NCI-H1105 (cell line): ENCODE data around the gene ST3GAL2.
"Not testable (repeated sequence)": the region's sequence is repeated elsewhere in the genome, so short reads cannot be mapped to it uniquely, and the experiment has no call there.

Source experiments
- DNase-seq: peaks from one replicate; lab custom pipeline; 2025; lab: John Stamatoyannopoulos, UW

The ST3GAL2 gene

DNA sequence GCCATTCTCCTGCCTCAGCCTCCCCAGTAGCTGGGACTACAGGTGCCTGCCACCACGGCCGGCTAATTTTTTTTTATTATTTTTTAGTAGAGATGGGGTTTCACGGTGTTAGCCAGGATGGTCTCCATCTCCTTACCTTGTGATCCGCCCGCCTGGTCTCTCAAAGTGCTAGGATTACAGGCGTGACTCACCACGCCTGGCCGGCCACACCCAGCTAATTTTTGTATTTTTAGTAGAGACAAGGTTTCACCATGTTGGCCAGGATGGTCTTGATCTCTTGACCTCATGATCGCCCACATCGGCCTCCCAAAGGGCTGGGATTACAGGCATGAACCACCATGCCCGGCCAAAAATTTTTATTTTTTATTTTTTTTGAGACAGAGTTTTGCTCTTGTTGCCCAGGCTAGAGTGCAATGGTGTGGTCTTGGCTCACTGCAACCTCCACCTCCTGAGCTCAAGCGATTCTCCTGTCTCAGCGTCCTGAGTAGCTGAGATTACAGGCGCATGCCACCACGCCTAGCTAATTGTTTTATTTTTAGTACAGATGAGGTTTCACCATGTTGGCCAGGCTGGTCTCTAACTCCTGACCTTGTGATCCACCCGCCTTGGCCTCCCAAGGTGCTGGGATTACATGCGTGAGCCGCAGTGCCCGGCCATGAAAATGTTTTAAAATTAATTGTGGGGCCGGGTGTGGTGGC lies 52.5 kb downstream of the ST3GAL2 start:
- DNase-seq, result not testable (repeated sequence)

DNA sequence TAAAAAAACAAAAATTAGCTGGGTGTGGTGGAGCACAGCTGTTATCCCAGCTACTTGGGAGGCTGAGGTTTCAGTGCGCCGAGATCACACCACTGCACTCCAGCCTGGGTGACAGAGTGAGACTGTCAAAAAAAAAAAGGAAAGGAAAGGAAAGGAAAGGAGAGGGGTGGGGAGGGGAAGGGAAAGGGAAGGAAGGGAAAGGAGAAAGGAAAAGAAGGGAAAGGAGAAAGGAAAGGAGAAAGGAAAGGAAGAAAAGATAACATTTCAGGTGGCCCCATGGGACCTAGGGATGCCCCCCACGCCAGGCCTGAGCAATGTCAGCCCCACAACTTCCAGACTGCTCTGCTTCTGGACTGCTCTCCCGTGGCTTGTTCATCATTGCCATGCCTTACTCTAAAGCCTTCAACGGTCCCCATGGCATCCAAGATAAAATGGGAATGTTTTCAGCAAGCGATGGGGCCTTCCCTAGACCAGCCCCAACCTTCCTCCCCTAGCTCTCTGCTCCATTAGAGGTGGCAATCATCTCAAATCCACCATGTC lies 55.4 kb downstream of the ST3GAL2 start:
- DNase-seq, result no peak

DNA sequence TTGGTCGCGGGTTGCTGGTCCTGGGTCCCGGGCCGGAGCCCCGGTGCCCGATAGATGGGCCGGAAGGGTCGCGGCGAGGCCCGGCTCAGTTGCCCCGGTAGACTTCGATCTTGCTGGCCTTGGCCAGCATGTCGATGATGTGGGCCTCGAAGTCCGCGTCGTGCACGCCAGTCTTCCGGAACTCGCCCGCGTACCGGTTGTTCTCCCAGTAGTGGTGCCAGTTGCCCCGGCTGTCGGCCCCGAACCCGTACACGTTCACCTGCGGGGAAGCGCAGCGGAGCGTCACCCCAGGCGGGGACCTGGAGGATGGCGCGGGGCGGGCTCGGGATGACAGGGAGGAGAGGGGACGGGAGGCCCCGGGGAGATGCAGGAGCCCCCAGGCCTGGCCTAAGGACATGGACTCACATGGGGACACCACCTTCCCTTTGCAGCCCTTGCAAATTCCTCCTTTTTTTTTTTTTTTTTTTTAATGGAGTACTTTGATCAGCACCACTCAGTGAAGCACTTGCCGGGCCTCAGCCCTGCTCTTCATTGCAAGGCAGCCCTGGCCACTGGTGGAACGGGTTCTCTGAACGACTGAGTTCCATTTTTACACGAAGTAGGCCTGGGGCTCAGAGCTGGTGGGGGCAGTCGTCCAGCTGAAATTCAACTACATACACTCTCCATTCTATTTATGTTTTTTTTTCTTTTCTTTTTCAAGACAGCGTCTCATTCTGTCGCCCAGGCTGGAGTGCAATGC lies 57.1 kb downstream of the ST3GAL2 start:
- no peak for DNase-seq

- peak; percentile 91 for DNase-seq
Measured at GRCh38 chr16:70380919-70381603, 57.8 kb downstream of the ST3GAL2 start.

DNA sequence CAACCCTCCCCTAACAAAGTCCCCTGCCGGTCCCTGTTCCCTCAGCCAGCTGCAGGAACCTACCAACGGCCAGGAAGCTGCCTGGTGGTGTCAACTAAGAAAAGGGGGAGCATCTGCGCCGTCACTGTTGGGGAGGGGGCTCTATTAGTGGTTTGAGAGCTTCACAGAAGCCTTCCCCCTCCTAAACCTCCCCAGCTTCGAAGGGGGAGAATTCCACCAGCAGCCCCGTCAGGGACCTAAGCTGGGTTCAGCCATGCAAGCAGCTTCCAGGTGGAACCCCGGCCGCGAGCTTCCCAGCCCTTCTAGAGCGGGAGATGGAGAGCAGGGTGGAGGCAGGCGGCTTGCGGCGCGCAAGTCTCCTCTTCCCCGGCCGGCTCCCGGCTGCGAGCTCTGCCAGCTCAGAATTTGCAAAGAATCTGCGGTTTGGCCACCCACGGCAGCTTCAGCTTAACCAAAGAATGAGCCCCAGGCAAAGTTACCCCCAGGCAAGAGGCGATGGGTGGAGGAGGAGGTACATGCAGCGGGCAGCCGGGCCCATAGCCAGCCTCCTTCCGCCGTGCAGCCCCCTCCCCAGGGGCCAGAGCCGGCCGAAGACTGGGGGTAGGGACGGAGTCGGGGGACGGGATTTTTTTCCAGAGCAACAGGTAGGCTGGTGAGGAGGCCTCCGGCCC lies 58.5 kb downstream of the ST3GAL2 start:
- DNase-seq, result no peak

DNA sequence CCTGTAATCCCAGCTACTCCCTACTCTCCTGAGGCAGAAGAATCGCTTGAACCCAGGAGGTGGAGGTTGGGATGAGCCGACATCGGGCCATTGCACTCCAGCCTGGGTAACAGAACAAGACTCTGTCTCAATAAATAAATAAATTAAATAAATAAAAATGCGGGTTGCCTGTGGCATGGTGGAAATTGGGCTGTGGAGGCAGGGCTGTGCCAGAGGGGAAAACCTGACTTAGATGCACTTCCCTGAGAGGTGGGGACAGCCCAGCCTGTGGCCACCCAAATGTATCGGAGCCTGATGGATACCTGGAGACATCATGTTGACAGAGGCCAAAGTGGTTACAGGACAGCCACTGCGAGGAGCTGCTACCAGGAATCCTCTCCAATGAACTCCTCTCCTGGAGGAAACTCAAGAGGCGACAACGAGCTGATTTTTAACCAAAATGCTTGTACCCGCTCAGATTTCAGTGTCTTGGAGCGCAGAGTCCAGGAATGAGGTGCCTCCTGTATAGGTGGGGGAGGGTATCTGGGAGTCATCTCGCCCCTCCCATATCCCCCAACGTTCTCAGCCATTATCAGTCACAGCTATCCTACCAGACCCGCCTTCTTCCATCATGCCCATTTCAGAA lies 59.9 kb downstream of the ST3GAL2 start:
- DNase-seq, result no peak

DNA sequence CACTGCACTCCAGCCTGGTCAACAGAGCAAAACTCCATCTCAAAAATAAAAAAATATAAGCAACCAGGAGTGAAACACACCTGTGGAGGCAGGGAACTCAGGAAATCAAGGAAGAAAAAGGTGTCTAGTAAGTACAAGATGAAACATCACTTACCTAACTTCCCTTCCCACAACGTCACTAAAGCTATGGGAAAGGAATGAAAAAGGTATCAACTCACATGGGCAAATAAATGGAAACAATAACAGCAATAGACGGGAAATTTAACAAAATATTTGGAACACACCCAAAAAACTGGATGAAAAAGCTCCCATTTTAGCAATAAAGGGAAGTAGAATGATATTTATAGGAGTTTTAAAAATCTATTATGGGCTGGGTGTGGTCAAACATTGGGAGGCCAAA lies 61.1 kb downstream of the ST3GAL2 start:
- no peak for DNase-seq

GRCh38 chr16:70375636-70376611 lies 63.0 kb downstream of the ST3GAL2 start:
- DNase-seq, result no peak

GRCh38 chr16:70374213-70374612 lies 64.7 kb downstream of the ST3GAL2 start:
- no peak for DNase-seq

DNA sequence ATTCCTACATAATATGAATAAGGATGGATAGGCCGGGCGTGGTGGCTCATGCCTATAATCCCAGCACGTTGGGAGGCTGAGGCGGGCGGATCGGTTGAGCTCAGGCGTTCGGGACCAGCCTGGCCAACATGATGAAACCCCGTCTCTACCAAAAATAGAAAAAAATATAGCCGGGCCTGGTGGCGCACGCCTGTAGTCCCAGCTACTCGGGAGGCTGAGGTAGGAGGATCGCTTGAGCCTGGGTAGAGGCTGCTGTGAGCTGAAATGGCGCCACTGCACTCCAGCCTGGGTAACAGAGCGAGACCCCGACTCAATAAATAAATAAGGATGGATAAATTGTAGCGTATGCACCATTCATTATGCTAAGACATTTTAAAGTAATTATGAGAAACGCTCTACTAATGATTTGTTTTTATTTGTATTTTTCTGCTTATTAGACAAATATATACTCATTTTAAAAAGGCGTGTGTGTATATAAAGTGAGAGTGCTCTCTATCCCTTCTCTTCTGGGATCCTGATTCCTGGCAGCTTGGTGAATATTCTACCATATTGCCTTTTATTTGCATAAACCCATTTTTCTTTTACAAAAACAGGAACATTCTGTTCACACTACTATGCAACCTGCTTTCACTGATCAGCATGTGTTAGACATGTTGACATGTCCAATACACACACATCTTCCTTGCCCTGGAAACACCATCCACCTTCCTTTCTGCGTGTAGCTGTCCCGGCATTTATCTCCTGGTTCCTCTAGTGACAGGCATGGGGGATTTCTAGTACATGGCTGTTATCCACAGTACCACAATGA lies 65.8 kb downstream of the ST3GAL2 start:
- DNase-seq, result no peak

- no peak for DNase-seq
Measured at GRCh38 chr16:70370924-70371323, 68.0 kb downstream of the ST3GAL2 start.

- not testable (repeated sequence) for DNase-seq
Measured at GRCh38 chr16:70370145-70370544, 68.8 kb downstream of the ST3GAL2 start.

GRCh38 chr16:70364399-70364798 lies 74.5 kb downstream of the ST3GAL2 start:
- DNase-seq, result no peak

- DNase-seq, result no peak
Measured at GRCh38 chr16:70359552-70359951, 79.3 kb downstream of the ST3GAL2 start.

- DNase-seq, result no peak
Measured at GRCh38 chr16:70349783-70350182, 89.1 kb downstream of the ST3GAL2 start.

DNA sequence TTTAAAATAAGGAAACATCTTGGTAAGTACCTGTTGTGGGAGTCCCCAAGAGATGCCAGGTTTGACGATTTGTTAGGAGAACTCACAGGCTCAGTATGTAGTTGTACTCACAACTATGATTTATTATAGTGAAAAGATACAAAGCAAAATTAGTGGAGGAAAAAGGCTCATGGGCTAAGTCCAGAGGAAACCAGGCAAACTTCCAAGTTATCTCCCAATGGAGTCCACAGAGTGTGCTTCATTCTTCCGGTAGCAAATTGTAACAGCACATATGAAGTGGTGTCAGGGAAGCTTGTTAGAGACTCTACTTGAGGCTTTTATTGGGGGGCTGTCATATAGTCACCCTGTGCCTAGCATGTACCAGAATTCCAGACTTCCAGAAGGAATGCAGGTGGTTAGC lies 89.9 kb downstream of the ST3GAL2 start:
- no peak for DNase-seq

- DNase-seq, result no peak
Measured at GRCh38 chr16:70345840-70346239, 93.1 kb downstream of the ST3GAL2 start.

DNA sequence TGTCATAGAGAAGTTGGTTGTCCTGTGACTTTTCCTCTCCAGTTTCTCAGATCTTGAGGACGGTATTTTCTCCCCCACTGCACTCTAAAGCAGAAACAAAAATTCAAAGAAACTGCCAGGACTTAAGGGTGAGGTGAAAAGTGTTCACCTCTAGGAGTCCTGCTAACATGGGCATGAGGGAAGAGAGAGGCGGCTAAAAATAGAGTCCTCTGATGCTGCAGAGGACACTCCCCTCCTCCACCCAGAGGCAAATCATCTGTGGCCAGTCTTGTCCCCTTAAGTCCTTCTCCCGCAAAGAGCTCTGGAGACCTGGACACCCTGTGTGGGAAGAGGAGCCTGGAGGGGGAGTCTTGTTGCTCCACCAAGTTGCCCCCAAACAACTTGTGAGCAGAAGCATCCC lies 96.9 kb downstream of the ST3GAL2 start:
- no peak for DNase-seq

DNA sequence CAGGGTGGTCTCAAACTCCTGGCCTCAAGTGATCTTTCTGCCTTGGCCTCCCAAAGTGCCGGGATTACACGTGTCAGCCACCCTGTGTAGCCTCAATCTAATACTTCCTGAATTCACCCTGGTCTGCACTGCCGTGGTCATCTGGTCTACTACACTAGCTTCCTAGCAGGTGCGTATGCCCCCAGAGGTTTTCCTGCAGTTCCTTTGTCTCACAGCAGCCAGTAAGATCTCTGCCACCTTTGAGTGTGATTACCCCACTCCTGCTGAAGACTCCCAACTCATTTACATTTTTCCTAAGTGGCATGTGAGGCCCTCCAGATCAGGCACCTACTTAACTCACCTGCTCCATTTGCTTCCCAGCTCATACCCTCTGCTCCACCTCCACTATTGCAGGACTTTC lies 97.3 kb downstream of the ST3GAL2 start:
- DNase-seq, result no peak

GRCh38 chr16:70337814-70338213 lies 101.1 kb downstream of the ST3GAL2 start:
- no peak for DNase-seq
